Activated naive CD8-positive, alpha-beta T cell treated with anti-CD3 and anti-CD28 coated beads, Interleukin-2, amount 50 U/mL, for 16 hours (primary cell): Measurements from ENCODE around the gene LPAR1.
"Not testable (repeated sequence)": the region's sequence is repeated elsewhere in the genome, so short reads cannot be mapped to it uniquely, and the experiment has no call there.

Experiments used
- DNase-seq: peaks from one replicate; pipeline ENCODE4 v3.0.0-alpha.2; 2020; ENCODE audit warnings: low read depth, low spot score

Gene LPAR1

GRCh38 chr9:110825129-110825528 lies 213.1 kb downstream of the LPAR1 start:
- DNase-seq, result not testable (repeated sequence)
